ENCODE data around the gene TTLL11.

DNA sequence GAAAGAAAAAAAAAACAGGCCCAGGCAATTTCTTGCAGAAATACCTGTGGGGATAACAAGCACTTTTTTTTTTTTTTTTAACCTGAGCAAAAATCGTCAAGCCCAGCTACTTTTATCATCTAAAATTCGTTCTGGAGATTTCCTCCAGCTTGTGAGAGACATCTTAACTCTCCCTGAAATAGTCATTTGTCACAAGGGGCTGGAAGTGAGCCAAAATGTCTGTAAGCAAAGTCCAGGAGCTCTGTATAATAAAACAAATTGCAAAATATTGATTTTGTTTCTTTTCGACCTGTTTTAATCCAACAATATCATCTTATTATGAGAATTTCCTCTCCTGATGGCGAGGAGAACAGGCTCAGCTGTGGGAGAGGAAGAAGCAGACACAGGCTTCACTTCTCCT, 168.4 kb downstream of the TTLL11 start:
- TF ChIP-seq, protein P1, sequence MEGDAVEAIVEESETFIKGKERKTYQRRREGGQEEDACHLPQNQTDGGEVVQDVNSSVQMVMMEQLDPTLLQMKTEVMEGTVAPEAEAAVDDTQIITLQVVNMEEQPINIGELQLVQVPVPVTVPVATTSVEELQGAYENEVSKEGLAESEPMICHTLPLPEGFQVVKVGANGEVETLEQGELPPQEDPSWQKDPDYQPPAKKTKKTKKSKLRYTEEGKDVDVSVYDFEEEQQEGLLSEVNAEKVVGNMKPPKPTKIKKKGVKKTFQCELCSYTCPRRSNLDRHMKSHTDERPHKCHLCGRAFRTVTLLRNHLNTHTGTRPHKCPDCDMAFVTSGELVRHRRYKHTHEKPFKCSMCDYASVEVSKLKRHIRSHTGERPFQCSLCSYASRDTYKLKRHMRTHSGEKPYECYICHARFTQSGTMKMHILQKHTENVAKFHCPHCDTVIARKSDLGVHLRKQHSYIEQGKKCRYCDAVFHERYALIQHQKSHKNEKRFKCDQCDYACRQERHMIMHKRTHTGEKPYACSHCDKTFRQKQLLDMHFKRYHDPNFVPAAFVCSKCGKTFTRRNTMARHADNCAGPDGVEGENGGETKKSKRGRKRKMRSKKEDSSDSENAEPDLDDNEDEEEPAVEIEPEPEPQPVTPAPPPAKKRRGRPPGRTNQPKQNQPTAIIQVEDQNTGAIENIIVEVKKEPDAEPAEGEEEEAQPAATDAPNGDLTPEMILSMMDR (IDR thresholded peaks at IDR 0.05): no peak
- no peak for TF ChIP-seq EZH2phosphoT487 (IDR thresholded peaks at IDR 0.05)
- TF ChIP-seq EZH2 (IDR thresholded peaks at IDR 0.05): no peak

Measured in neural progenitor cell (in vitro differentiated cells).